Measurements from ENCODE around the gene IGFL2. TPM values are rescaled to one million over a fixed set of nuclear protein-coding genes. Genes with fewer than 3 reads are reported as not detected.

IGFL2 gene
- total and polyA plus RNA-seq, 9 of the 15 experiments (the other 6 are each of a cell fraction or from before 2014, with no cell fraction given) = 0.42 to 1.7 (median 0.75) TPM; not detected in 2

- TF ChIP-seq MECOM (CRISPR knock-in tag; IDR thresholded peaks at IDR 0.05) = no peak; the same call in 1 of the 2 replicates
- no peak for TF ChIP-seq HNRNPLL (IDR thresholded peaks at IDR 0.05; ENCODE audit: low read depth, low read length, poor library complexity, severe bottlenecking)
- no peak for TF ChIP-seq HMG20A (CRISPR knock-in tag; conservative IDR thresholded peaks at IDR 0.05)
- TF ChIP-seq MCM3 (IDR thresholded peaks at IDR 0.05) = no peak
- peak; percentile 58; the same call in 1 of the 2 replicates for TF ChIP-seq ZEB2 (IDR thresholded peaks at IDR 0.05)
- TF ChIP-seq SIRT6 (IDR thresholded peaks at IDR 0.05; ENCODE audit: low read depth, low read length) = no peak
- no peak for TF ChIP-seq ZNF124 (CRISPR knock-in tag; IDR thresholded peaks at IDR 0.05)
- no peak for TF ChIP-seq ZC3H11A (IDR thresholded peaks at IDR 0.05; ENCODE audit: low read depth, low read length)
- no peak for TF ChIP-seq ARHGAP35 (IDR thresholded peaks at IDR 0.05; ENCODE audit: partially characterized antibody)
- TF ChIP-seq ETV6 (IDR thresholded peaks at IDR 0.05; ENCODE audit: borderline replicate concordance in 1 of 2, low read depth in 2 of 2, low read length in 1 of 2) = no peak
- no peak for TF ChIP-seq ETV6 (CRISPR knock-in tag; IDR thresholded peaks at IDR 0.05; ENCODE audit: borderline replicate concordance)
- TF ChIP-seq ZMIZ1 (IDR thresholded peaks at IDR 0.05; ENCODE audit: low read depth in 2 of 2, low read length in 2 of 2) = peak in 1 of 2 experiments; percentile 72; a peak in 2 of 4 replicates
- no peak for TF ChIP-seq ETS2 (tag; IDR thresholded peaks at IDR 0.05; ENCODE audit: borderline replicate concordance, poor library complexity, severe bottlenecking)
- no peak for TF ChIP-seq CTCFL (IDR thresholded peaks at IDR 0.05; ENCODE audit: borderline replicate concordance, insufficient read depth, low read depth, low read length, poor library complexity, severe bottlenecking)
- peak; percentile 56 to 73; a peak in 2 of 4 replicates for TF ChIP-seq MNT (conservative IDR thresholded peaks at IDR 0.05)
- TF ChIP-seq PRPF4 (IDR thresholded peaks at IDR 0.05; ENCODE audit: insufficient read depth, low read depth, low read length, poor library complexity, severe bottlenecking) = no peak
- TF ChIP-seq ZZZ3 (IDR thresholded peaks at IDR 0.05) = no peak
- TF ChIP-seq, protein P1, sequence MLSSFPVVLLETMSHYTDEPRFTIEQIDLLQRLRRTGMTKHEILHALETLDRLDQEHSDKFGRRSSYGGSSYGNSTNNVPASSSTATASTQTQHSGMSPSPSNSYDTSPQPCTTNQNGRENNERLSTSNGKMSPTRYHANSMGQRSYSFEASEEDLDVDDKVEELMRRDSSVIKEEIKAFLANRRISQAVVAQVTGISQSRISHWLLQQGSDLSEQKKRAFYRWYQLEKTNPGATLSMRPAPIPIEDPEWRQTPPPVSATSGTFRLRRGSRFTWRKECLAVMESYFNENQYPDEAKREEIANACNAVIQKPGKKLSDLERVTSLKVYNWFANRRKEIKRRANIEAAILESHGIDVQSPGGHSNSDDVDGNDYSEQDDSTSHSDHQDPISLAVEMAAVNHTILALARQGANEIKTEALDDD (IDR thresholded peaks at IDR 0.05) = peak; percentile 53
- TF ChIP-seq SMAD2 (IDR thresholded peaks at IDR 0.05; ENCODE audit: low read depth, low read length) = no peak
- no peak for TF ChIP-seq NR1H2 (CRISPR knock-in tag; IDR thresholded peaks at IDR 0.05)
Observed at GRCh38 chr19:46192992-46193650, 45.1 kb downstream of the IGFL2 start (continued).

Measured in K562 (cell line).